ENCODE measurements around the gene BRINP1. TPM values are rescaled to one million over a fixed set of nuclear protein-coding genes. Genes with fewer than 3 reads are reported as not detected.

Gene BRINP1
- total and polyA plus RNA-seq, 2 donors (not counting 1 experiment from before 2014, with no cell fraction given) = not detected

DNA sequence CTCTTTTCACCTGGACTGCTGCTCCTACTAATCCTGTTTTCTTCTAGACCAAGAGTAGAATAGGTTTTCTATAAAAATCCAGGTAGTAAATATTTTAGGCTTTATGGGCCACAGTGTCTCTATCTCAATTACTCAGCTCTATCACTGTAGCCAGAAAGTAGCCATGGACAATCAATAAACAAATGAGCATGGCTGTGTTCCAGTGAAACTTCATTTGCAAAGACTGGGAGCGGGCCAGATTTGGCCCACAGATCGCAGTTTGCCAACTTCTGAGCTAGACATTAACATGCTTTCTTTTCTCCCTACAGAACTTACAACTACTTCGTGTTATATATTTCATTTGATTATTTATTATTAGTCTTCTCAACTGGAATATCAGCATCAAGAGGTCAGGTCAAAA is 30.2 kb downstream of the BRINP1 start:
- ChIA-PET CTCF (no interaction called here), POLR2A (no interaction called here)
- Histone ChIP-seq H3K79me2 (ENCODE audit: control insufficient read depth, insufficient read depth, low read length) (no peaks in the 10 kb centered on the region), H3K27me3 (replicated peaks in 1 of 4; ENCODE audit: control extremely low read depth in 1 of 4, control insufficient read depth in 3 of 4, insufficient read depth in 4 of 4, low read length in 3 of 4) (no peaks in the 10 kb centered on the region), H3K27ac (ENCODE audit: low read length in 2 of 2) (no peak overlapping the region), H2AFZ (ENCODE audit: insufficient read depth, low read depth, low read length, poor library complexity, severe bottlenecking) (no peak overlapping the region), H3K4me3 (ENCODE audit: control extremely low read depth in 1 of 5, extremely low read depth in 1 of 5, insufficient read depth in 1 of 5, low read depth in 2 of 5, low read length in 4 of 5) (no peak overlapping the region), H3K9ac (ENCODE audit: low read length) (no peak overlapping the region), H4K20me1 (ENCODE audit: control insufficient read depth, insufficient read depth, low read length, poor library complexity, severe bottlenecking) (no peaks in the 10 kb centered on the region), H3K4me1 (ENCODE audit: control insufficient read depth in 2 of 2, insufficient read depth in 2 of 2, low read length in 2 of 2) (no peaks in the 10 kb centered on the region), H3K4me2 (replicated peaks; ENCODE audit: low read depth, low read length, poor library complexity, severe bottlenecking) (no peak overlapping the region), H3K36me3 (replicated peaks in 1 of 2; ENCODE audit: control extremely low read depth in 1 of 2, control insufficient read depth in 1 of 2, extremely low read depth in 1 of 2, insufficient read depth in 2 of 2, low read length in 1 of 2) (no peaks in the 10 kb centered on the region), H3K9me3 (ENCODE audit: control extremely low read depth in 1 of 3, control insufficient read depth in 2 of 3, insufficient read depth in 1 of 3, low read length in 2 of 3) (no peaks in the 10 kb centered on the region)
- intact Hi-C loops (cut with micrococcal nuclease) = no loop called here
- no peak overlapping the region for H3K27ac Mint-ChIP-seq
- no peaks in the 10 kb centered on the region for H3K9me3 Mint-ChIP-seq (ENCODE audit: insufficient read depth)
- TF ChIP-seq CTCF (IDR thresholded peaks at IDR 0.05) (no peak), EZH2 (IDR thresholded peaks at IDR 0.05; ENCODE audit: borderline replicate concordance, insufficient read depth, low read depth, low read length, poor library complexity, severe bottlenecking) (no peak)
- no peak for ATAC-seq (ENCODE audit: low read depth)
- DNase-seq = no peak
- H3K4me1 Mint-ChIP-seq = no peaks in the 10 kb centered on the region
- WGBS (ENCODE audit: insufficient coverage) = no CpG with 5 or more reads among the region's 3 CpGs
- no peak overlapping the region for H3K4me3 Mint-ChIP-seq
- peaks cover 13% of the 10 kb centered on the region for H3K27me3 Mint-ChIP-seq

- Histone ChIP-seq H3K79me2 (ENCODE audit: control insufficient read depth, insufficient read depth, low read length) (no peaks in the 10 kb centered on the region), H3K9me3 (ENCODE audit: control extremely low read depth in 1 of 3, control insufficient read depth in 2 of 3, insufficient read depth in 1 of 3, low read length in 2 of 3) (no peaks in the 10 kb centered on the region), H3K4me1 (ENCODE audit: control insufficient read depth in 2 of 2, insufficient read depth in 2 of 2, low read length in 2 of 2) (no peaks in the 10 kb centered on the region), H4K20me1 (ENCODE audit: control insufficient read depth, insufficient read depth, low read length, poor library complexity, severe bottlenecking) (no peaks in the 10 kb centered on the region), H3K36me3 (replicated peaks in 1 of 2; ENCODE audit: control extremely low read depth in 1 of 2, control insufficient read depth in 1 of 2, extremely low read depth in 1 of 2, insufficient read depth in 2 of 2, low read length in 1 of 2) (no peaks in the 10 kb centered on the region), H3K4me2 (replicated peaks; ENCODE audit: low read depth, low read length, poor library complexity, severe bottlenecking) (no peak overlapping the region), H3K27ac (ENCODE audit: low read length in 2 of 2) (no peak overlapping the region), H3K4me3 (ENCODE audit: control extremely low read depth in 1 of 5, extremely low read depth in 1 of 5, insufficient read depth in 1 of 5, low read depth in 2 of 5, low read length in 4 of 5) (no peak overlapping the region), H3K27me3 (replicated peaks in 1 of 4; ENCODE audit: control extremely low read depth in 1 of 4, control insufficient read depth in 3 of 4, insufficient read depth in 4 of 4, low read length in 3 of 4) (no peaks in the 10 kb centered on the region), H2AFZ (ENCODE audit: insufficient read depth, low read depth, low read length, poor library complexity, severe bottlenecking) (no peak overlapping the region), H3K9ac (ENCODE audit: low read length) (no peak overlapping the region)
- Mint-ChIP-seq H3K9me3 (ENCODE audit: insufficient read depth) (no peaks in the 10 kb centered on the region), H3K4me3 (no peak overlapping the region), H3K4me1 (no peaks in the 10 kb centered on the region), H3K27ac (no peak overlapping the region), H3K27me3 (peaks cover 13% of the 10 kb centered on the region)
- no peak for ATAC-seq (ENCODE audit: low read depth)
- POLR2A ChIA-PET = no interaction called here
- CTCF ChIA-PET = no interaction called here
- no peak for DNase-seq
- intact Hi-C loops (cut with micrococcal nuclease) = no loop called here
- TF ChIP-seq CTCF (IDR thresholded peaks at IDR 0.05) (no peak), EZH2 (IDR thresholded peaks at IDR 0.05; ENCODE audit: borderline replicate concordance, insufficient read depth, low read depth, low read length, poor library complexity, severe bottlenecking) (no peak)
These were observed 31.7 kb downstream of the BRINP1 start for GRCh38 chr9:119337573-119337972.
